ENCODE data around the gene EPHB6.
A peak's percentile ranks its signal among the peaks of the same experiment; 100 is the strongest.

The EPHB6 gene

GRCh38 chr7:142847353-142847752, 7.5 kb upstream of the EPHB6 start:
- no peak overlapping the region for H3K4me3 ChIP-seq (replicated peaks; ENCODE audit: low read depth, low read length)
- no peak for DNase-seq (ENCODE audit: extremely low read depth, low read depth)
- TF ChIP-seq, protein P1, sequence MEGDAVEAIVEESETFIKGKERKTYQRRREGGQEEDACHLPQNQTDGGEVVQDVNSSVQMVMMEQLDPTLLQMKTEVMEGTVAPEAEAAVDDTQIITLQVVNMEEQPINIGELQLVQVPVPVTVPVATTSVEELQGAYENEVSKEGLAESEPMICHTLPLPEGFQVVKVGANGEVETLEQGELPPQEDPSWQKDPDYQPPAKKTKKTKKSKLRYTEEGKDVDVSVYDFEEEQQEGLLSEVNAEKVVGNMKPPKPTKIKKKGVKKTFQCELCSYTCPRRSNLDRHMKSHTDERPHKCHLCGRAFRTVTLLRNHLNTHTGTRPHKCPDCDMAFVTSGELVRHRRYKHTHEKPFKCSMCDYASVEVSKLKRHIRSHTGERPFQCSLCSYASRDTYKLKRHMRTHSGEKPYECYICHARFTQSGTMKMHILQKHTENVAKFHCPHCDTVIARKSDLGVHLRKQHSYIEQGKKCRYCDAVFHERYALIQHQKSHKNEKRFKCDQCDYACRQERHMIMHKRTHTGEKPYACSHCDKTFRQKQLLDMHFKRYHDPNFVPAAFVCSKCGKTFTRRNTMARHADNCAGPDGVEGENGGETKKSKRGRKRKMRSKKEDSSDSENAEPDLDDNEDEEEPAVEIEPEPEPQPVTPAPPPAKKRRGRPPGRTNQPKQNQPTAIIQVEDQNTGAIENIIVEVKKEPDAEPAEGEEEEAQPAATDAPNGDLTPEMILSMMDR (IDR thresholded peaks at IDR 0.05; ENCODE audit: low read depth, low read length, missing control alignments) = no peak

DNA sequence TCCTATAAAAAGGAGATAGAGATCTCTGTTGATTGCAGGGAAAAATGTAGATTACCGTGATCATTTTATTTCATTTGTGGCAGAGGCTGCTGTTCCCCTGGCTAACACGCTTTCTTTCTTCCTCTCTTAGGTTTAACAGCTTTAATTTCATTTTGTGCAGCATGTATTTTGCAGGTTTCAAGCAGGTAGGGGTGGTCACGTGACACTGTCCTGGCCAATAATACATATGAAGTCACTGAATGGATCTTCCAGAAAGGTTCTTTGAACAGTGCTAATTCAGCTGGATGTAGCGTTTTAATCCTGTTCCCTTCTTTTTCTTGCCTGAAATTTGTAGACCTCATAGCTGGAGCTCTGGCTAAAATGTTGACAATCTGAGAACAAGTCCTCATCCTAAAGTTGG, 3.6 kb upstream of the EPHB6 start:
- TF ChIP-seq, protein P1 (IDR thresholded peaks at IDR 0.05; ENCODE audit: low read depth, low read length, missing control alignments) = no peak
- no peak for DNase-seq (ENCODE audit: extremely low read depth, low read depth)
- H3K4me3 ChIP-seq (replicated peaks; ENCODE audit: low read depth, low read length) = no peak overlapping the region

GRCh38 chr7:142851919-142852318, 3.0 kb upstream of the EPHB6 start:
- TF ChIP-seq, protein P1 (IDR thresholded peaks at IDR 0.05; ENCODE audit: low read depth, low read length, missing control alignments) = no peak
- no peak overlapping the region for H3K4me3 ChIP-seq (replicated peaks; ENCODE audit: low read depth, low read length)
- no peak for DNase-seq (ENCODE audit: extremely low read depth, low read depth)

DNA sequence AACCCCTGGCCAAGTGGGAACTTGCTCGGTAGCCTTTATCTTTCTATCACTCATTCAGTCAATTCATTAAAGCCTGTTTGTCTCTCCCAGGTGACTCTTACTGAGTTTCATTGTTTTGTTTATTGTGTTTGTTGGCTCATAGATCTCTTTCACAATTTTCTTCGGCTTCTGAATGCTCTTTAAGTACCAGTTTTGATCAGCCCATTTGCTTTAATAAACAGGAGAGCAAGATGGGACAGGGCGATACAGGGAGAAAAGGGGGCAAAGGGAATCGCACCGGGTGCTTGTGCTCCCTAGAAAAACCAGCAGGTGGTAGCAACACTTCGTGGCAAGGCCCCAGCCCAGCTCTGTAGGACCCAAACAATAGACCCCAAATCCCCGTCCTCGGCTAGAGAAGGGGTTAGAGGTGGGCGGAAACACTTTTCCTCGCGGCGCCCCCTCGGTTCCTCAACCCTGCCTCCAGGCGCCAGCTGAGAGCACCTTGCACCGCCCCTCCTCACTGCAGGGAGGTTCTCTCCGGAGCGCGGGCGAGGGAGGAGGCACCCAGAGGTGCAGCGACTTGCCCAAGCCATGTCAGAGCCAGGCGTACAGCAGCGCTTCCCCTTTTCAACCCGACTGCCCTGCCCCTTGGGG, 1.0 kb upstream of the EPHB6 start:
- peak overlapping the region; percentile 61 for H3K4me3 ChIP-seq (replicated peaks; ENCODE audit: low read depth, low read length)
- DNase-seq (ENCODE audit: extremely low read depth, low read depth) = peak; percentile 30
- TF ChIP-seq, protein P1 (IDR thresholded peaks at IDR 0.05; ENCODE audit: low read depth, low read length, missing control alignments) = peak; percentile 75

GRCh38 chr7:142855114-142855743, 353 bp downstream of the EPHB6 start:
- TF ChIP-seq, protein P1 (IDR thresholded peaks at IDR 0.05; ENCODE audit: low read depth, low read length, missing control alignments) = no peak
- no peak for DNase-seq (ENCODE audit: extremely low read depth, low read depth)
- peak overlapping the region; percentile 61 for H3K4me3 ChIP-seq (replicated peaks; ENCODE audit: low read depth, low read length)

DNA sequence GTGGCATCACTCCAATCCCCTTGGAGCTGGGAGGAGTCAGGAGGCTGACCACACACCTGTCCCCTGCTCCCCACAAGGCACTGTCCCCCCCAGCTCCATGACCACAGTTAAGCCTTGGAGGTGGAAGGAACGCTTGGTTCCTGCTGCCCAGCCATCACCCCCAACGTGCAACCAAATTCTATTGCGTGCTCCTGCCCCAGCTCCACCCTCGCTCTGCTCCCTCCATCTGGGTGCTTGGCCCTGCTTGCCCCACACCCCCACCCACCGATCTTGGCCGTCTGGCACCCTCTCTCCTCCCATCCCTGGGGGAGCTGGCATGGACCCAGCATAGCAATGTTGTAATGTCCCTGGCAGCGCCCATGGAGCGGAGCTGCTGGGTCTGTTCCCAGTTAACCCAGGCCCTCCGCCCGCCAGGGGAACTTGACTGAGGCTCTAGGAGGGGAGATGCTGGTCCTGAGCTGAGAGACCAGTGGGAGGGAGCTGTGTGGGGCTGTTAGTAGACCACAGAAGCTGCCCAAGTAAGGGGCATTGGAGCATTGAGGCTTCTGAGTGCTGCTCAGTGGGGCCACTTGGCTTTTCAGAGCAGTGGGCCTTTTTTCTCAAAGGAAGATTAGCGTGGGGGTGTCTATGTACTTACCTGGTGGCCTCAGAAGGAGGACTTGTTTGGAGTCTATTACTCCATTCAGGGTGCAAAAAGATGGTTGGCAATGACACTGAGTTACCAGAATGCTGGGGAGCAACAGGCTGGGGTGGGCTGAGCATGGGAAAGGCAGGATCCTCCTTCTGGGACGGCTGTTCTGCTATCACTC, 1.1 kb downstream of the EPHB6 start:
- no peak for DNase-seq (ENCODE audit: extremely low read depth, low read depth)
- TF ChIP-seq, protein P1 (IDR thresholded peaks at IDR 0.05; ENCODE audit: low read depth, low read length, missing control alignments) = no peak
- no peak overlapping the region for H3K4me3 ChIP-seq (replicated peaks; ENCODE audit: low read depth, low read length)

Measured in HFF-Myc (cell line).